A673 (cell line): ENCODE data around the gene SENP6.

ENCODE experiments used
- CTCF ChIP-seq: fragments of 300-800, 200-600 bp; sonication (generic); conservative IDR thresholded peaks from 2 replicates; pipeline ENCODE4 v1.5.1; 2017; ENCODE audit warnings: low read depth, mild to moderate bottlenecking, antibody characterized with exemption, low read length, moderate library complexity, mixed read lengths
- EZH2 ChIP-seq: fragments of 200-600 bp; sonication (generic); IDR thresholded peaks from 2 replicates; pipeline ENCODE4 v1.6.1; 2017; ENCODE audit warnings: borderline replicate concordance, low read depth, mild to moderate bottlenecking, mixed read lengths, antibody characterized with exemption, low read length; ENCODE audit not compliant: poor library complexity, severe bottlenecking

GRCh38 chr6:75755704-75756103 is 154.0 kb downstream of the SENP6 start:
- TF ChIP-seq CTCF (no peak), EZH2 (no peak)
